Measurements from ENCODE around the gene TBXA2R. TPM values are rescaled to one million over a fixed set of nuclear protein-coding genes. Genes with fewer than 3 reads are reported as not detected.

TBXA2R gene
- total RNA-seq, 1 donor, result 1.4 TPM

DNA sequence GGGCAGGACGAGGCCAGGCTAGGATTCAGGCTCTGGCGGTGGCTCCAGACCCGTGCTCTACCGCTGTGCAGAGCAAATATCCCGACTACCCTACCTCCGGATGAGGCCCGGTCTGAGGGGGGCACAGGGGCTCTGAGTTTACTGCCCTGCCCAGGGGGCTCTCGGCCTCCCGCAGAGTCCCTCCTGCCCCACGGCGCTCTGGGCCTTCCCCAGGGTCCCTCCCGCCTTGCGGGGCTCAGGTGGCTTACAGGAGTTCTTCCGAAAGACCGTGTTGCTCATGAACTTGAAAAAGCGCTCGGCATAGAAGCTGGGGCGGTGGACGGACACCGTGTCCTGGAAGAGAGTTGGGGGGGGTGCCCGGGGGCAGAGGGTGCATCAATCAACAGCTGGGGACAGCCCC is 39.1 kb upstream of the TBXA2R start:
- Histone ChIP-seq H3K27ac (ENCODE audit: low read depth, low read length) (no peak overlapping the region), H3K79me2 (ENCODE audit: insufficient read depth, low read length) (no peaks in the 10 kb centered on the region), H3K4me3 (ENCODE audit: insufficient read depth, low read length) (no peak overlapping the region), H3K36me3 (ENCODE audit: insufficient read depth, low read length) (peaks cover 6% of the 10 kb centered on the region), H3K4me2 (ENCODE audit: insufficient read depth, low read length) (no peak overlapping the region), H3K9me3 (ENCODE audit: low read depth, low read length) (no peaks in the 10 kb centered on the region), H2AFZ (ENCODE audit: low read length) (no peak overlapping the region), H3K27me3 (ENCODE audit: insufficient read depth, low read length) (no peaks in the 10 kb centered on the region), H3K4me1 (ENCODE audit: insufficient read depth, low read length) (no peaks in the 10 kb centered on the region), H4K20me1 (ENCODE audit: insufficient read depth, low read length) (no peaks in the 10 kb centered on the region)
- TF ChIP-seq CTCF (IDR thresholded peaks at IDR 0.05; ENCODE audit: extremely low read depth, low read depth, low read length), result no peak
- DNase-seq (ENCODE audit: insufficient read length, low spot score, missing footprints), result no peak

- no peak for TF ChIP-seq CTCF (IDR thresholded peaks at IDR 0.05; ENCODE audit: extremely low read depth, low read depth, low read length)
- Histone ChIP-seq H2AFZ (ENCODE audit: low read length) (no peak overlapping the region), H3K4me2 (ENCODE audit: insufficient read depth, low read length) (no peak overlapping the region), H3K27ac (ENCODE audit: low read depth, low read length) (no peak overlapping the region), H3K79me2 (ENCODE audit: insufficient read depth, low read length) (no peaks in the 10 kb centered on the region), H4K20me1 (ENCODE audit: insufficient read depth, low read length) (no peaks in the 10 kb centered on the region), H3K4me3 (ENCODE audit: insufficient read depth, low read length) (no peak overlapping the region), H3K36me3 (ENCODE audit: insufficient read depth, low read length) (peaks cover 6% of the 10 kb centered on the region), H3K27me3 (ENCODE audit: insufficient read depth, low read length) (no peaks in the 10 kb centered on the region), H3K9me3 (ENCODE audit: low read depth, low read length) (no peaks in the 10 kb centered on the region), H3K4me1 (ENCODE audit: insufficient read depth, low read length) (no peaks in the 10 kb centered on the region)
- no peak for DNase-seq (ENCODE audit: insufficient read length, low spot score, missing footprints)
Observed at GRCh38 chr19:3645067-3645396, 38.4 kb upstream of the TBXA2R start.

- Histone ChIP-seq H4K20me1 (ENCODE audit: insufficient read depth, low read length) (no peaks in the 10 kb centered on the region), H3K36me3 (ENCODE audit: insufficient read depth, low read length) (peaks cover 10% of the 10 kb centered on the region), H3K4me3 (ENCODE audit: insufficient read depth, low read length) (no peak overlapping the region), H3K27ac (ENCODE audit: low read depth, low read length) (no peak overlapping the region), H3K27me3 (ENCODE audit: insufficient read depth, low read length) (no peaks in the 10 kb centered on the region), H3K4me1 (ENCODE audit: insufficient read depth, low read length) (no peaks in the 10 kb centered on the region), H3K4me2 (ENCODE audit: insufficient read depth, low read length) (no peak overlapping the region), H2AFZ (ENCODE audit: low read length) (no peak overlapping the region), H3K9me3 (ENCODE audit: low read depth, low read length) (no peaks in the 10 kb centered on the region), H3K79me2 (ENCODE audit: insufficient read depth, low read length) (no peaks in the 10 kb centered on the region)
- no peak for DNase-seq (ENCODE audit: insufficient read length, low spot score, missing footprints)
- TF ChIP-seq CTCF (IDR thresholded peaks at IDR 0.05; ENCODE audit: extremely low read depth, low read depth, low read length), result no peak
Observed at GRCh38 chr19:3644351-3645066, 37.8 kb upstream of the TBXA2R start.

DNA sequence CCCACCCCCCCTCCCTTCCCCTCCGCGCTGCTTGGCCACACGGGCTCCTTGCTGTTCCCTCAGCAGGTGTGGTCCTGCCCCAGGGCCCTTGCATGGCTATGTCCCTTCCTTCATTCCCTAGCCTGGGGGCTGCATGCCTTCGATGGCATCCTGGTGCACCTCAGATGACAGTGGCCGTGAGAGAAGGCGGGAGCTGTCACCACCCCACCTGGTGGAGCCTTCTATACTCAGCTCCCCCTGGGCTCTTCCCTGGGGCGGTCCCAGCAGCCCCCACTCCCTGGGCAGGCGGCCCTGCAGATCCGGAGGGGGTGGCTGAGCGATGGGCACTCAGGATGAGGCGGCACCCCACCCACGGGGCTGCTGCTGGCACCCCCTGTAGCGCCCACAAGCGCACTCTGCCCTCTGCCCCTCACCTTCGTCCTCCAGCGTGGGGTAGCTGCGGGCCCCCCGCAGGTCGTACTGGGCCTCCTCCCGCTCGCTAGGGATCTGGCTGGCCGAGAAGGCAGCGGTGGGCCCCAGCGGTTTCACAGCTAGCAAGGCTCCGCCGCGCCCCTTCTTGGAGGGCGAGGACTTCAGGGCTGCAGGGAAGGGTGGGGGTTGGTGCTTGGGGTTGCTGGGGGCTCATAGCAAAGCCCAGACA is 37.1 kb upstream of the TBXA2R start:
- Histone ChIP-seq H3K4me3 (ENCODE audit: insufficient read depth, low read length) (no peak overlapping the region), H3K36me3 (ENCODE audit: insufficient read depth, low read length) (peaks cover 14% of the 10 kb centered on the region), H3K27ac (ENCODE audit: low read depth, low read length) (no peak overlapping the region), H3K27me3 (ENCODE audit: insufficient read depth, low read length) (no peaks in the 10 kb centered on the region), H3K4me2 (ENCODE audit: insufficient read depth, low read length) (no peak overlapping the region), H3K4me1 (ENCODE audit: insufficient read depth, low read length) (no peaks in the 10 kb centered on the region), H3K79me2 (ENCODE audit: insufficient read depth, low read length) (no peaks in the 10 kb centered on the region), H3K9me3 (ENCODE audit: low read depth, low read length) (no peaks in the 10 kb centered on the region), H4K20me1 (ENCODE audit: insufficient read depth, low read length) (no peaks in the 10 kb centered on the region), H2AFZ (ENCODE audit: low read length) (no peak overlapping the region)
- no peak for DNase-seq (ENCODE audit: insufficient read length, low spot score, missing footprints)
- TF ChIP-seq CTCF (IDR thresholded peaks at IDR 0.05; ENCODE audit: extremely low read depth, low read depth, low read length), result no peak
